GM19463 (cell line): ENCODE results near the gene NUP85.
"Not testable (repeated sequence)": the region's sequence is repeated elsewhere in the genome, so short reads cannot be mapped to it uniquely, and the experiment has no call there.

Source experiments
- ATAC-seq: cut with Tn5 transposase; IDR thresholded peaks from one replicate; pipeline ENCODE4 v1.9.1; 2021; ENCODE audit warnings: mild to moderate bottlenecking, moderate library complexity; ENCODE audit not compliant: unreplicated experiment

Gene NUP85, protein sequence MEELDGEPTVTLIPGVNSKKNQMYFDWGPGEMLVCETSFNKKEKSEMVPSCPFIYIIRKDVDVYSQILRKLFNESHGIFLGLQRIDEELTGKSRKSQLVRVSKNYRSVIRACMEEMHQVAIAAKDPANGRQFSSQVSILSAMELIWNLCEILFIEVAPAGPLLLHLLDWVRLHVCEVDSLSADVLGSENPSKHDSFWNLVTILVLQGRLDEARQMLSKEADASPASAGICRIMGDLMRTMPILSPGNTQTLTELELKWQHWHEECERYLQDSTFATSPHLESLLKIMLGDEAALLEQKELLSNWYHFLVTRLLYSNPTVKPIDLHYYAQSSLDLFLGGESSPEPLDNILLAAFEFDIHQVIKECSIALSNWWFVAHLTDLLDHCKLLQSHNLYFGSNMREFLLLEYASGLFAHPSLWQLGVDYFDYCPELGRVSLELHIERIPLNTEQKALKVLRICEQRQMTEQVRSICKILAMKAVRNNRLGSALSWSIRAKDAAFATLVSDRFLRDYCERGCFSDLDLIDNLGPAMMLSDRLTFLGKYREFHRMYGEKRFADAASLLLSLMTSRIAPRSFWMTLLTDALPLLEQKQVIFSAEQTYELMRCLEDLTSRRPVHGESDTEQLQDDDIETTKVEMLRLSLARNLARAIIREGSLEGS

DNA sequence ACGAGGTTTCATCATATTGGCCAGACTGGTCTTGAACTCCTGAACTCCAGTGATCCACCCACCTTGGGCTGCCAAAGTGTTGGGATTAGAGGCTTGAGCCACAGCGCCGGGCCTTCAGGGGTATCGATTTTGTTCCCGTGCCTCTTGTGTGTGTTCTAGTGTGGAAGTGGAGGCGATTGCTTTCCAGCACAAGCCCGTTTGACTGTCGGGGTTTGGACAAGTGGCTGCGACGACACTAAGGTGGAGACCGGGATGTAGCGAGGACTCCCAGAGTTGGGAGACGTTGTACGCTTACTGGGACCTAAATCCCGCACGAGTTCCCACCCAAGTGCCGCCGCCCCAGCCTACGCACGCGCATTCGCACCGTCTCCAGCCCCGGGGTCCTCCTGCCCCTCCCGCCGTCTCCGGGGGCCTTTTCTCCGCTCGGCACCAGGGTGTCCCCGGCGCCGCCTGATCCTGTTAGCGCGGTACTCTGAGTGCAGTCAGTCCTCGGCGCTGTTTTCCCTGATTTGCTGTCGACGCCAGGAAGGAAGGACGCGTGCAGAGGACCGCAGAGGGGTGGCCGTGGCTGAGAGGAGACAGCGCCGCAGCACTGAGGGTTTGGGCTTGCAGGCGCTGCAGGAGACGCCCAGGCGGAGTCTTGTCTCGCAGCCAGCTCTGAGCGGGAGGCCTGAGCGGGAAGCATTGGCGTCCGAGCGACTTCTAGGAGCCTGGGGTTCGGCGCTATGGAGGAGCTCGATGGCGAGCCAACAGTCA, at the start of gene NUP85:
NUP85 (plus strand) TSS at position 643 of the 756 bp plus-strand sequence; CDS start at position 726, 83 bp downstream.
- peak; percentile 73 for ATAC-seq

DNA sequence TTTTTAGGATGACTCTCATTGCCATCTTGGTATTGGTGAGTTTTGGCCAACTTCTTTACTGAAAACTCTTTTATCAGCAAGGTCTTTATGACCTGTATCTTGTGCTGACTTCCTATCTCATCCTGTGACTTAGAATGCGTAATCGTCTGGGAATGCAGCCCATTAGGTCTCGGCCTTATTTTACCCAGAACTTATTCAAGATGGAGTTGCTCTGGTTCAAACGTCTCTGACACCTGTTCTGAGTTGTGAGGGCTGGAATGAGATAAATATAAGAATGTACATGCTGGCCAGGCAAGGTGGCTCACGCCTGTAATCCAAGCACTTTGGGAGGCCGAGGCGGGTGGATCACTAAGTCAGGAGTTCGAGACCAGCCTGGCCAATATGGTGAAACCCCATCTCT, 47.0 kb upstream of the NUP85 start:
- ATAC-seq = not testable (repeated sequence)

DNA sequence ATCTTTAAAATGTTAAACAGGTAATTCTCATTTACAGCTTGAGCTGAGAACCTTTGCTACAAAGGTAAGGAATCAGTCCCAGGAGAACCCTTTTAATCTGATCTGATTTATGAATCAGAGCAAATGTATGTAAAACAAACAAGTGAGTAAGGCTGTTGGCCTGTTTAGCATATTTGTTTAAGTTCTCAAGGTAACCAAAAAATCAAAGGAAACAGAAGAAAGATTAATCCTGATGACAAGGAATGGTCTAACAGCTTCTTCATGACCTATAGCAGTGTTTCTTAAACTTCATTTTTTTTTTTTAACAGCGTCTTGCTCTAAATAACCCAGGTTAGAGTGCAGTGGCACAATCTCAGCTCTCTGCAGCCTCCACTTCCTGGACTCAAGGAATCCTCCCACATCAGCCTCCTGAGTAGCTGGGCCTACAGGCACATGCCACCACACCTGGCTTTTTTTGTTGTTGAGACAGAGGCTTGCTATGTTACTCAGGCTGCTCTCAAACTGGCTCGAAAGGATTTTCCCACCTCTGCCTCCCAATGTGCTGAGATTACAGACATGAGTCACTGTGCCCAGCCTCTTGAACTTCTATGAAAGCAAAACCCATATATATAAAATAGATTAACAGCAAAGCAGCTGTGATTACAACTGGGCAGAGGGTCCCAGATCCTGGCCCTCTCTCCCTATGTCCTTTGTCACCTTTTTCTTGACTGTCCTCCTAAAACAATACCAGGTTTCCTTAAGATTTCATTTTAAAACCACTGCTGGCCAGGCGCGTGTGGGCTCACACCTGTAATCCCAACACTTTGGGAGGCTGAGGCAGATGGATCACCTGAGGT, 46.1 kb upstream of the NUP85 start:
- no peak for ATAC-seq

DNA sequence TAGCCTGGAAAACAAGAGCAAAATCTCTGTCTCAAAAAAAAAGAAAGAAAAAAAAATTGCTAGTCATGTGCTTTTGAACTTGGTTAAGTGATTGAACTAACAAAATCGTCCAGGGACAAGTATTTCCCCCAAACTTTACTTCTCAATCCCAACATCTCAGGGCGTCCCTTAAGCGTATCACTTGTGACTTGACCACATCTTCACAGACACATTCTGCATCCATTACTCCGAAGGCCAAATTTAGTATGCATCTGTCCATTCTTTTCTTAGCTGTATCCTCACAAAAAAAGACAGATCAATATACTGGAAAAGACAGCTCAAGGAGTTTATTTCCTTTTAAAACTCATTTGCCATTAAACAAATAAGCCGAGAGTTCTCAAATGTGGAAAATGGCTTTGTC, 45.3 kb upstream of the NUP85 start:
- ATAC-seq = no peak

DNA sequence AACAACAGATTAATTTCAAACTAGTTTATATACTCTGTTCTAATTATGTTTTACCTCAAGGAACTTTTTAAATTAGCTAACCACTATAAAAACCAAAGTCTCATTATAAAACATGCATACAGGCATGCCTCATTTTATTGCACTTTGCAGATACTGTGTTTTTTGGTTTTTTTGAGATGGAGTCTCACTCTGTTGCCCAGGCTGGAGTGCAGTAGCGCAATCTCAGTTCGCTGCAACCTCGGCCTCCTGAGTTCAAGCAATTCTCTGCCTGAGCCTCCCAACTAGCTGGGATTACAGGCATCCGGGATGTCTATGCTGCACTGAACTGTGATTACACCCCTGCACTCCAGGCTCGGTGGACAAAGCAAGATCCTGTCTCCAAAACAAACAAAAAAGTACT, 42.4 kb upstream of the NUP85 start:
- no peak for ATAC-seq

DNA sequence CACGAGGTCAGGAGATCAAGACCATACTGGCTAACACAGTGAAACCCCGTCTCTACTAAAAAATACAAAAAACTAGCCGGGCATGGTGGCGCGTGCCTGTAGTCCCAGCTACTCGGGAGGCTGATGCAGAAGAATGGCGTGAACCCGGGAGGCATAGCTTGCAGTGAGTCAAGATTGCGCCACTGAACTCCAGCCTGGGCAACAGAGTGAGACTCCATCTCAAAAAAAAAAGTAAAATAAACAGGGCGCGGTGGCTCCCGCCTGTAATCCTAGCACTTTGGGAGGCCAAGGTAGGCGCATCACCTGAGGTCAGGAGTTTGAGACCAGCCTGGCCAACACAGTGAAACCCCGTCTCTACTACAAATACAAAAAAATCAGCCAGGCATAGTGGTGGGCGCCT, 40.9 kb upstream of the NUP85 start:
- ATAC-seq = not testable (repeated sequence)

DNA sequence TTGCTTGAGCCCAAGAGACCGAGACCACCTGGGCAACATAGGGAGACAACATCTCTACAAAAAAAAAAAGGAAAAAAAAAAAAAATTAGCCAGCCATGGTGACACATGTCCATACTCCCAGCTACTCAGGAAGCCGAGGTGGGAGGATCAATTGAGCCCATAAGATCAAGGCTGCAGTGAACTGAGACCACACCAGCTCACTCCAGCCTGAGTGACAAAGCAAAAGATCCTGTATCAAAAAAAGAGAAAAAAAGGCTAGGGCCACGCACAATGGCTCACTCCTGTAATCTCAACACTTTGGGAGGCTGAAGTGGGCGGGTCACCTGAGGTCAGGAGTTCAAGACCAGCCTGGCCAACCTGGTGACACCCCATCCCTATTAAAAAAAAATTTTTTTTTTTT, 36.5 kb upstream of the NUP85 start:
- no peak for ATAC-seq

DNA sequence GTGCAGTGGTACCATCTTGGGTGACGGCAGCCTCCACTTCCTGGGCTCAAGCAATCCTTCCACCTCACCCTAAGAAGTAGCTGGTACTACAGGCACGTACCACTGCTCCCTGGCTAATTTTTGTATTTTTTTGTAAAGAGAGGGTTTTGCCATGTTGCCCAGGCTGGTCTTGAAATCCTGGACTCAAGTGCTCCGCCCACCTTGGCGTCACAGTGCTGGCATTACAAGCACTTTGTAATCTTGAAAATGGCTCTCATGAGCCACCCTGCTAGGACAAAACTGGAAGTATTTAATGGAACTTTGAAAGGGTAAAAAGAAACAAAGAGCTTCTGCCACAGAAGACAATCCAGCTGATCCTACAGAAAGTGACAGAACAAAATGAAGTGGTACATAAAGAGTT, 32.0 kb upstream of the NUP85 start:
- no peak for ATAC-seq

DNA sequence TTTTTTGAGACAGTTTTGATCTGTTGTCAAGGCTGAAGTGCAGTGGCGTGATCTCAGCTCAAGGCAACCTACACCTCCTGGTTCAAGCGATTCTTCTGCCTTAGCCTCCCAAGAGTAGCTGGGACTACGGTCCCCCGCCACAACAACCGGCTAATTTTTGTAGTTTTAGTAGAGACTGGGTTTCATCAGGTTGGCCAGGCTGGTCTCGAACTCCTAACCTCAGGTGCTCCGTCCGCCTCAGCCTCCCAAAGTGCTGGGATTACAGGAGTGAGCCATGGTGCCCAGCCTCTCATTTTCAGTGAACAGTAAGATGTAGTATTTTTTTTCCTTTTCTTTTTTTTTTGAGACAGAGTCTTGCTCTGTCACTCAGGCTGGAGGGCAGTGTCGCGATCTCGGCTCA, 30.5 kb upstream of the NUP85 start:
- no peak for ATAC-seq

DNA sequence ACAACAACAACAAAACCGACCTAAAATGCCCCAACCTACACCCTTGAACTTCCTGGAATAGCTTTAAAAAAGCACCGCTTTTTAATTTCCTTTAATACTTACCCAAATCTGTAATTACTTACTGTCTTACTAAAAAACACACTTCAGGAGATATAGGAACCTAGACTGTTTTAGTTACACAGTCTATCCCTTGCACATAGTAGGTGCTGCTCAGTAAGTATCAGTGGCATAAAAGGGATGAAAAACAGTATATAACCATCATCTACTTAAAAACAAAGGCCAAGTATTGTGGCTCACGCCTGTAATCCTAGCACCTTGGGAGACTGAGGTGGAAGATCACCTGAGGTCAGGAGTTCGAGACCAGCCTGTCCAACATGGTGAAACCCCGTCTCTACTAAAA, 28.9 kb upstream of the NUP85 start:
- no peak for ATAC-seq

DNA sequence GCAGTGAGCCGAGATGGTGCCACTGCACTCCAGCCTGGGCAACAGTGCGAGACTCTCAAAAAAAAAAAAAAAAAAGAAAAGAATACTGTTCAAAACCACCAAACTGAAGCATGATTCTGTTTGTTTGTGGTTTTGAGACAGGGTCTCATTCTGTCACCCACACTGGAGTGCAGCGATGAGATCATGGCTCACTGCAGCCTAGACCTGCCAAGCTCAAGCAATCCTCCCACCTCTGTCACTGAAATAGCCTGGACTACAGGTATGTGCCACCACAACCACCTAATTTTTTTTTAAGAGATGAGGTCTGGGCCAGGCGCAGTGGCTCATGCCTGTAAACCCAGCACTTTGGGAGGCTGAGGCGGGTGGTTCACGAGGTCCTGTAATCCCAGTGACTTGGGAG, 27.0 kb upstream of the NUP85 start:
- ATAC-seq = no peak

DNA sequence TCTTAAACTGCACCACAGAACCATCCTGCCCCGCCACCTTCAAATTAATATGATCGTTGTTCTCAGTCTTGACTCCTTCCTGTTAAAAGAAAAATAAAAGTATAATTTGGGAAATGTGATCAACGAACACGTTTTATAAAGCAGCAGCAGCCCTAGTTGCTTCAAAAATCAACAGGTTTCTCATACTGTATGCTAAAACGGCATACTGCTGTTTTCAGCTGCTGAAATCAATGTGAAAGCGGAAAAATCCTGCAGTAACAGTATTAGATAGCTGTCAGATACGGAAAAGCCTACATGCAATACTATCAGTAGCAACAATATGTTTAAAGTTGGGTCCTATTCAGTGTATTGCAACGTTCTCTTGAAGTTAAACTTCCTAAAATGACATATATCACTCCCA, 24.4 kb upstream of the NUP85 start:
- ATAC-seq = no peak

DNA sequence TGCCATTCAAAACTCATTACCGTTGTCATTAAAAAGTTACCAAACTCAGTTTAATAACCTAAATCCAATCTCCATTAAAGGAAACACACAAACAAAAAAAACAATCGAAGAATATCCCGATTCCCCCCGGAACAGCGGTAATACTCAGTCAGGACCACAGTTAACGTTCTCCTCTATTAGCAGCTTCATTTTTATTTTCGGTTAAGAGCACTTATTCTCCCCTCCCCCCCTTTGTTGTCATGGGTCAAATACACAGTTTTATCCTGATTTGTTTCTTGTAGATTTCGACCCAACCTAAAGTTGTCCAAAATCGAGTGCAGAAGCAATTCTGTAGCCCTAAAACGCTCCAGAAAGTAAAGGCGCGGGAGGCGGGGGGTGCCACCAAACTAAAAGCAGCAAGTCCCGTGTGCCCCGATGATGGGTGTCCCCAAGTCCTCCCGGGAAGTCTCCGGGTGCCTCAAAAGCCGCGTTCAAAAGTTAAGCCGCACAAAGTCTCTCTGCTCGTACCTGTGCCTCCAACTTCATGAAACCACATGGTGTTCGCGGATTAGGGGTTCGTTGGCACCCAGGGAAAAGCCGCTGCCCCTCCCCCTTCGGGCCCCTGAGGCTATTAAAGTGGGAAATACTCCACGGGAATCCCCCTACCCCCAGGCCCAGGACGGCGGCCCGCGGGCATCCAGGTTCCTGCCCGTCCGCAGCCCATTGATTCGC, 23.7 kb upstream of the NUP85 start:
- ATAC-seq = no peak

DNA sequence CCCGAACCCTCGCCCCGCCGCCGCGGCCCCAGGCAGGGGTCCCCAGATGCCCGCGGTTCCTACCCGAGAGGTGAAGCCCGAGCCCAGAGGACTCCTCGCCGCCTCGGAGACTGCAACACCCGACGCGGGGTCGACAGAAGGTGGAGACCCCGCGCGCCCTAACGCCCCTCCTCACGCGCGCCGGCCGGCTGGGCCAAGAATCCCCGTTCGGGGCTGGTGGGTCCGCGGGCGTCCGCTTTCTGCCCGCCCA, 23.2 kb upstream of the NUP85 start:
- peak; percentile 26 for ATAC-seq

DNA sequence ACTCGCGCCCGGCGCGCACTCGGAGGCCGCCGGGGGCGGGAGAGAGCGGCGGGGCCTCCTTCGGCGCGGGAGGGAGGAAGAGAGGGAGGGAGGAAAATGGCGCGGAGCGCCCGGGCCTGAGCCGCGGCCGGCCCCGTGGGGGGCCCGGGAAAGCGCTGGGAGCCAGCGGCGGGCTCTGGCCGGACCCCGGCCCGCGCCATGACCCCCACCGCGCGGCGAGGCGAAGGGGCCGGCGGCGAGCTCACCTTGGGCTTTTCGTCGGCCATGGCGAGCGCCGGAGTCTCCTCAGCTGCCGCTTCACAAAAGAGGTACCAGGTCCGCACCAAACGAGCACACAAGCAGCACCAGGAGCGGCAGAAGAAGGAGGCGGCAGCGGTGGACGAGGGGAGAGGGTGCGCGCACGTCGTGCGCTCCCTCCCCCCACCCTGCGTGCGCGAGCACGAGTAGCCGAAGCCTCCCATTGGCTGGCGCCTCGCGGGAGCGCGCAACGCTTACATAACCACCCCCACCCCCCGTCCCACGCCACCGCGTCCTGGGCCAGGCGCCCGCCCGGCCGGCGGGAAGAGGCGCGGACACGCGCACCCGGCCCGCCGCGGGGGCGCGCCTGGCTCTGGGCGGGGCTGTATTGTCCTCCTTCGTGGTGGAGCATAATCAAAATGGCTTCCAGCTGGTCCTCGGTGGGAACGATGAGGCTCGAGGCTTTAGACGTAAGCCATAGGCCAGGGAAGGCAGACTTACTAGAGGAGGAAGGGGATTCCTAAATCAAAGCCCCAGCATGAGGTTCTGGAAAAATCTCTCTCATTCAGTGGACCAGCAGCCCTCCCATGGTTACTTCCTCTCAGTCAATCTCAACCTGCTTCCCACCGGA, 22.7 kb upstream of the NUP85 start, which contains the start of gene SUMO2:
SUMO2 (minus strand) TSS at position 391 of the 868 bp plus-strand sequence; CDS start at position 266, 125 bp downstream.
- peak; percentile 70 for ATAC-seq

DNA sequence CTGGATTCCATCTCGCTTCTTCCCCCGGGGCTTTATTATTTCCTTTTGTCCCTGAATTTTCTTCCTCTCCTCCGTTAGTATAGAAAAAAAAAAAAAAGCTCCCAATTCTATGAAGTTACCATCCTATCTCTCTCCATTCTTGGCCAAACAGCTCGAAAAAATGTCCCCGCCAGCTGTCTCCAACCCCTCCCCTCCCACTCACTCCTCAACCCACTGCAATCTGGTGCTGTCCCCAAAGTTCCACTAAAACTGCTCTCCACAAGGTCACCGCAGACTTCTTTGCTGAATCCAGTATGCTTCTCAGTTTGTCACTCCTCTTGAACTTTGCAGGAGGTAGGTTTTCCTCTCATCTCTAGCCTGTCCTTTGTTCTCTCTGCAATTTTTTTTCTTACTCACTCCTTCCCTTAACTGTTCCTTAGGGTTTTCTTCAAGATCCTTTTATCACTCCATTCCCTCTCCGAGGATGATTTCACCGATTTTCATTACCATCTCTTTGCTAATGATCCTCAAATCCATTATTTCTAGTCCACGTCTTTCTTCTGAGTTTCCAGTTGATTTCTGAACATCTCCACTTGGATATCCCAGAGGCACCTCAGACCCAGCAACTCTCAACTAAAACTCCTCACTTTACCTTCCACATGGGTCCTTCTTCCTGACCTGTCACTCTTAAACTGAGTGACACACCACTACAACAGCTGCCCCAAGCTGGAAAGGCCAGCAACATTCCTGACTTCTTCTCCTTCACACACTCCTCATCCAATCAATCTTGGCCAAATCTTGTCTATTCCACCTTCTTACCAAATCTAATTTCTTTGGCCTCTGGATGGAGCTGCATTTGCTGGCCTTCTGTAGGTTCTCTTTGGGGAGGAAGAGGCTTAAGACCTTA, 21.2 kb upstream of the NUP85 start:
- ATAC-seq = no peak

DNA sequence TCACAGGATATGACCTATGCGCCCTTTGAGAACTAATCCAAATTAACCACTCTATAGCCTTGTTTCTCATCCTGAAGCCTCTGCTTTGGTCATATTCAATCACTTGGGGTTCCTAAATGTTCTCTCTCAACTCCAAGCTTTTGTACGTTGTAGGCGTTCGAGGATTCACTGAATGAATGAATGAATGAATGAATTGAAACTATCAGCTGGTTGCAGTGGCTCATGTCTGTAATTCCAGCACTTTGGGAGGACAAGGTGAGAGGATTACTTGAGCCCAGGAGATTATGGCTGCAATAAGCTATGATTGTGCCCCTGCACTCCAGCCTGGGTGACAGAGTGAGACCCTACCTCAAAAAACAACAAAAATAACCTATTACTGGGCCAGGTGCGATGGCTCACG, 16.9 kb upstream of the NUP85 start:
- ATAC-seq = no peak

DNA sequence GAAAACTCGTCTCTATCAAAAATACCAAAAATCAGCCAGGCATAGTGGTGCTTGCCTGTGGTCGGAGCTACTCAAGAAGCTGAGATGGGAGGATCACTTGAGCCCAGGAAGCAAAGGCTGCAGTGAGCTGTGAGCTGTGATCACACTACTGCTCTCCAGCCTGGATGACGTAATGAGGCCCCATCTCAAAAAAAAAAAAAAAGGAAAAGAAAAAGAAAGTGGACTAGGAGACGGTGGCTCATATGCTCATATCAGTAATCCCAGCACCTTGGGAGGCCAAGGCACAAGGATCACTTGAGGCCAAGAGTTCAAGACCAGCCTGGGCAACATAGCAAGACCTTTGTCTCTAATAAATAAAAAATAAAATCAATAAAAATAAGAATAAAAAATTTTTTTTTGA, 13.9 kb upstream of the NUP85 start:
- ATAC-seq = no peak
